ENCODE measurements around the gene DNAAF9.

DNAAF9 gene

DNA sequence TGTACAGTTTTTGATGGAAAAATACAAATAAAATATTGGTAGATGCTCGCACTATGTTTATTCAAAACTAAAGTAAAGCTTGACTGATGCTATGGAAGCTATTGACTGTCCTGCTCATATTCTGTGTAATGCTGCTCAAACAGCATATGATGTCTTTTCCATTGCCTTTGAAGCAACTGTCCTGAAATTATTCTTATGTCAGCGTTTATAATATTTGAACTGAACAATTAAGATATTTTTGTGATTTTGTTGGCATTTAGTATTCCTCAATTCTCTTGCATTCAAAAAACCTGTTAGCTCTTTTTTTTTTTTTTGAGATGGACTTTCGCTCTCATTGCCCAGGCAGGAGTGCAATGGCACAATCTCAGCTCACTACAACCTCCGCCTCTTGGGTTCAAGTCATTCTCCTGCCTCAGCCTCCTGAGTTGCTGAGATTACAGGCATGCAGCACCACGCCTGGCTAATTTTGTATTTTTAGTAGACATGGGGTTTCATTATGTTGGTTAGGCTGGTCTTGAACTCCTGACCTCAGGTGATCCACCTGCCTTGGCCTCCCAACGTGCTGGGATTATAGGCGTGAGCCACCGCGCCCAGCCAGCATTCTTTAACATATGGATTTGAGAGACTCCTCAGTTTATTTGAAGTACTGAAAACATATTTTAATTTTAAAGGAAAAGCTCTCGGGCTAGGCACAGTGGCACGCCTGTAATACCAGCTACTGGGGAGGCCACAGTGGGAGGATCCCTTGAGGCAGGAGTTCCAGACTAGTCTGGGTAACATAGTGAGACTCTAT, 5.3 kb upstream of the DNAAF9 start:
- in situ Hi-C loops (cut with MboI; ENCODE audit: low sequenced_read_pairs): no loop called here

DNA sequence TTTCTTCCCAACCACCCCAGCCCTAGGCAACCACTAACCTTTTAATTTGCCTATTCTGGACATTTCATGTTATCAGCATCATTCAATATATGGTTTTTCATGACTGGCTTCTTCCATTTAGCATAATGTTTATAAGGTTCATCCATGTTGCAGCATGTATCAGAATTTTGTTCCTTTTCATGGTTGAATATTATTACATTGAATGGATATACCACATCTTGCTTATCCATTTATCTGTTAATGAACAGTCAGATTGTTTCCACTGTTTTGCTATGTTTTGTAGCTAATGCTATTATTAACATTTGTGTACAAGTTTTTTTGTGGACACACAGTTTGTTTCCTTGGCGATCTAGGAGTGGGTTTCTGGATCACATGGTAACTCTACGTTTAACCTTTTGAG, 3.0 kb upstream of the DNAAF9 start:
- in situ Hi-C loops (cut with MboI; ENCODE audit: low sequenced_read_pairs): no loop called here

DNA sequence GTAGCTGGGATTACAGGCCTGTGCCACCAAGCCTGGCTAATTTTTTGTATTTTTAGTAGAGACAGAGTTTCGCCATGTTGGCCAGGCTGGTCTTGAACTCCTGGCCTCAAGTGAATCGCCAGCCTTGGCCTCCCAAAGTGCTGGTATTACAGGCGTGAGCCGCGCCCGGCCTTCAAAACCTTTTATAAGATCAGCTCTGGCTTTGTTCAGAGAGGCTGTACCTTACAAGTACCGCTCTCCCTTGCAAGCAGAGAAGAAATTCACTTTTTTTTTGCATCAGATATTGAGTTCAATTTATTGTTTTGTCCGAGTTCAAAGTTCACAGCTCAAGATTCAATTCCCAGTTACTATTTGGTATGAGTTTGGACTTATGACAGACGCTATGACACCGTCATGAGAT, 1.9 kb upstream of the DNAAF9 start:
- in situ Hi-C loops (cut with MboI; ENCODE audit: low sequenced_read_pairs): no loop called here

DNA sequence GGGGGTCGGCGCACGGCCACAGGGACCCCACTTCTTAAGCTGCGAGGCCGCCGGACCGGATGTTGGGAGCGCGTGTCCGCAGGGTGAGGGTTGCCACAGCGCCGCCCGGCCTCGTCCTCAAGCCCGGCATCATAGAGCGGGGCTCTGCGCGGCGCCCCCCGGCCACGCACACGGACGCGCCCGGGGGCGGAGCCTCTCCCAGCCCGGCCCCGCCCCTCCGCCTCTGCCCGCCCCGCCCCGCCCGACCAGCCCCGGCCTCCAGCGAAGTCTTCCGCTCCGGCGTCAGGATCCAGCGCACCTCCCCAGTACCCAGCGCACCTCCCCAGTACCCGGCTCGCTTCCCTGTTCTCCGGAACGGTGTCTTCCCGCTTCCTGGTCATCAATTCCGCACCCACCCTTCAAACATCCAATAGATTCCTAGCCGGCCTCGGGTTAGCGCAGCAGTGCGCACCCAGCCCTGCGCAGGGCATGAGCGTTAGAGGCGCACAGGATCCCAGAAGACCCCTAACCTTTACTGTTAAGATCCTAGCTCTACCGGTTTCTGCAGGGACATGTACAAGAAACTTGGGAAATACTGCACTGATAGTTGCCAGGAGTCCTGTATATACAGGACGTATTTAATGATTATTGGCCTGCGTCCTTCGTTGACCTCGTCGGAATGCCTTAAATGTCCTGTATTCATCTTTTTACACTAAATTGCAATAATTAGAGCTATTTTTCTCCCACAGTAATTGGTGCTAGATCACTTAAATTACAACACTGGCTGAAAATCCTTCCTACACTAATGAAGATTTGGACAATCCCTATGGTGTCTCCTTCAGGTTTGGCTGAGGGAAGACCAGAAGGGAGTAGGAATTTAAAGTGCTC, 535 bp upstream of the DNAAF9 start:
- in situ Hi-C loops (cut with MboI; ENCODE audit: low sequenced_read_pairs): no loop called here

DNA sequence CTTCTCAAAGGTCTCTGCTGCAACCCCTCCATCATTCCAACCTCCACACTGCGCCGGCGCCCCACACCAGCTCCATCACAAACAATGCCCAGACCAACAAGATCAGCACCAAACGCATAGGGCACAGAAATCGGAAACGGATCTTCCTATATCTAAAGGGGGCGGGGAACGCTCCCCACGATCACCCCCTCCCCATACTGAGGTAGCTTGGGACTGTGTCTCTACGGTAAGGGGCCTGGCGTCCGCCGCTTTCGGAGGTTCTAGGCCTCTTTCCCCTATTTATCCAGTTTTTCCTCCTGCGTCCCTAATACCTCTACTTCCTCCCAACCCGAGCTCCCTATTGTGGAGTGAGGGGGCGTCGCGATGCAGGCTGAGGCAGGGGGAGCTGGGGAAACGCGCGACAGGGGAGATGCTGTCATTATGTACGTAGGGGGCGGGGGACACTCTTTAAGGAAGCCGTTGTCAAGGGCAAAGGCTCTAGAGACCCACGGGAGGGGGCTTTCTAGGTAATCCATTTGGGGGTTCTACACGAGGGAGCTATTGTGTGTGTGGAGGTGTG, 909 bp downstream of the DNAAF9 start:
- in situ Hi-C loops (cut with MboI; ENCODE audit: low sequenced_read_pairs): no loop called here

DNA sequence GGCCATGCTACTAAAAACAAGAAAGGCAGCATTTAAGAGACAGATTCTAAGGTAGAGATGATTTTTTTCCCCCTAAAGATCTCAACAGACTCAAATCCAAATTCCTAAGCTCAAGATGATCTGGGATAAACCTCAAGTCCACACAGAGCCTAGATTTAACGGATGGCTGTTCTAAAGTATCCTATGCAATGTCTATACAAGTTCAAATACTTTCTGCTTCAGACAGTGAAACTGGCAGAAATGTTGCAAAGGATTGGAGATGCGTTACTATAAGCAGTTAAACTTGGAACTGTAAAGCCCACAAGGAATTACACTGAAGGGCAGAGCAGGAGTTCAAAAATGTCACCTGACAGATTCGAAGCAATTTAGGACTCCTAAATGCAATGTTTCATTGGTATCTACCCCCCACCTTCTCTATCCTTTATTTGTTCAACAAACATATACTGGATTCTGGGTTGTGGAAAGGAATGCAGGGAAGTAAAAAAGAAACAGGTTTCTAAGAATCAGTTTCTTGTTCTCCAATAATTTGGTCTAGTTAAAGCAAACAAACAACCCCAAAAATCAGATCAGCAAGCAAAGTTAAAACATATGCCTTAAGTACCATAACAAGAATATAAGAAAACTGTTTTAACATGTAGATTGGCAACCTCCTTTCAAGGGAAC, 1.6 kb downstream of the DNAAF9 start:
- in situ Hi-C loops (cut with MboI; ENCODE audit: low sequenced_read_pairs): no loop called here

DNA sequence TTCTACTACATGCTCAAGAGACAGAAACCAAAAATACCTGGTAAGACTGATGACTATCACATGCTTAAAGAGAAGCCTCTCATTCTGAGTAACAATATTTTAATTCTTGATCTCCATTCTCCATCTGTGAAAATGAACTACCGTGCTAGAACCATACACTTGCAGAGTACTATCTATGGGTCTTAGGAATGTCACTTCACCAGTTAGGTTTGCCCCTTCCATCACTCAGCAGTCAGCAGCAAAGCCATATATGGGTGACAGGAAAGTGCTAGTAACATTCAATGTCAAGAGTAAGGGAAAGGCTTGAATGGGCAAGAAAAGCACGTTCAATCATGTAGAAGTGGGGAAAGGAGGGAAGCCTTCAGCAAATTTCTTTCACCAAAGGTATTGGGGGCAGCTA, 2.3 kb downstream of the DNAAF9 start:
- in situ Hi-C loops (cut with MboI; ENCODE audit: low sequenced_read_pairs): no loop called here

DNA sequence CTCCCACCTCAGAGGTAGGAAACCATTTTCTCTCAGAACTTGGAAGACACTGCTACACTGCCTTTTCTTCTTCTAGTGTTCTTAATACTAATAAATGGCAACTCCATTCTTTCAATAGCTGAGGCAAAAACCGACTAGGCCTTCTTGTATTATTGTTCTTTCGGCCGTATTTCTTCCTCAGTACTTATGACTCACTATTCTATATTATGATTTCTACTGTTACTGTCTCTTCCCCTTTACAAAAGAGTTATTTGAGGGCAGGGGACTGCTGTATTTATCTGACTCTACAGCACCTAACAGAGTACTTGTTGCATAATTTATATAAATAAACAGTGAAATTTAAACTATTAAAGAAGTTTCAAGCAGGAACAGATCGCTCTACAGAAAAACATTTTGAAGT, 3.1 kb downstream of the DNAAF9 start:
- in situ Hi-C loops (cut with MboI; ENCODE audit: low sequenced_read_pairs): no loop called here

DNA sequence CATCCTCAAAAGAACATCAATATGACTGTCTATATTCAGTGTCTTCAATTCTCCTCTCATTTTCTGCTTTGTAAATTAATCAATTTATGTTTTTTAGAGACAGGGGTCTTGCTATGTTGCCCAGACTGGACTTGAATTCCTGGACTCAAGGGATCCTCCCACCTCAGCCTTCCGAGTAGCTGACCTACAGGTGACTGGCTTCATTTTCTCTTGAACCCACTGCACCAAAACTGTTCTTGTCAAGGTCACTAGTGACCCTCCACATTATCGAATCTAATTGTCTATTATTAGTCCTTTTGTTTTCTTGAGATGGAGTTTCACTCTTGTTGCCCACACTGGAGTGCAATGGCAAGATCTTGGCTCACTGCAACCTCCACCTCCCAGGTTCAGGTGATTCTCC, 3.7 kb downstream of the DNAAF9 start:
- in situ Hi-C loops (cut with MboI; ENCODE audit: low sequenced_read_pairs): no loop called here

DNA sequence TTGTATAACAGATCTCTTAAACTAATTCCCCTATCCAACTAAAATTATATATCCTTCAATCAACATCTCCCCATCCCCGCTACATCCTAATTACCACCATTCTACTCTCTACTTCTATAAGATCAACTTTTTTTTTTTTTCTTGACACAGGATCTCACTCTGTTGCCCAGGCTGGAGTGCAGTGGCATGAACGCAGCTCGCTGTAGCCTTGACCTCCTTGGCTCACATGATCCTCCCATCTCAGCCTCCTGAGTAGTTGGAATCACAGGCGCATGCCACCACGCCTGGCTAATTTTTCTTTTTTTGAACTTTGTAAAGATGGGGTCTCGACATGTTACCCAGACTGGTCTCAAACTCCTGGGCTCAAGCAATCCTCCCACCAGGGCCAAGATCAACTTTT, 5.0 kb downstream of the DNAAF9 start:
- in situ Hi-C loops (cut with MboI; ENCODE audit: low sequenced_read_pairs): no loop called here

DNA sequence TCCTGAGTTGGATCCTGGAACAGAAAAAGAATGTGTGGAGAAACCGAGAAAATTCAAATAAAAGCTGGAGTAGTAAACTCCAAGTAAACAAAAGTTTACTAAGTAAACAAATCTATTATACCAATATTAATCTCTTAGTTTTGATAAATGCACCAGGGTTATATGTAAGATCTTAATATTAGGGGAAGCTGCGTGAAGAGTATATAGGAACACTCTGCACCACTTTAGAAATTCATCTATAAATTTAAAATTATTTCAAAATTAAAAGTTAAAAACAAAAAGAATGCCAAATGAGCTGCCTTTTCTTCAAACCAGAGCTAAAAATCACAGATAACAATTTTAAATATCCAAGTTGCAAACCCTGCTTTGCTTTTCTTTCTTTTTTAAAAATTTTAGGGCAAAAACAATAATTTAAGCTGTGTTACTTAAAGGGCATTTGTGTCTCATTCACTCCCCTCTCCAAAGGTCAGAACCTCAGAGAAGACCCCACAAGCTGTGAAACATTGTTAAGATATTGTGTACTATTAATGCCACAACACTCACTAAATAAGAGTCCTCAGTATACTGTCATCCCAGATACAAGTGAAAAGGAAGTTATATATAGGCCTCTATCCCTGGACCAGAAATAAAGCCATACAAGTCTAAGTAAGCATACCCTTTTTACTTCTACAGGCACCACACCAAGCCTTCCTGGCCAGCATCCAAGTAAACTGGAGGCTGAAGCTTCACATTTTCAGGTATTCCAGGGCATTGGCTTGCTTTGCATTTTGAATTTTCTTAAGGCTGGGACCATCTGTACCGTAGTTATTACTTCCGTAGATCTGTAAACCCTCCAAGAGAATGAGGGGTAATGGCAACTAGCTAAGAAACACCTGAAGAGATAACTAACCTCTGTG, 7.0 kb downstream of the DNAAF9 start:
- in situ Hi-C loops (cut with MboI; ENCODE audit: low sequenced_read_pairs): no loop called here

DNA sequence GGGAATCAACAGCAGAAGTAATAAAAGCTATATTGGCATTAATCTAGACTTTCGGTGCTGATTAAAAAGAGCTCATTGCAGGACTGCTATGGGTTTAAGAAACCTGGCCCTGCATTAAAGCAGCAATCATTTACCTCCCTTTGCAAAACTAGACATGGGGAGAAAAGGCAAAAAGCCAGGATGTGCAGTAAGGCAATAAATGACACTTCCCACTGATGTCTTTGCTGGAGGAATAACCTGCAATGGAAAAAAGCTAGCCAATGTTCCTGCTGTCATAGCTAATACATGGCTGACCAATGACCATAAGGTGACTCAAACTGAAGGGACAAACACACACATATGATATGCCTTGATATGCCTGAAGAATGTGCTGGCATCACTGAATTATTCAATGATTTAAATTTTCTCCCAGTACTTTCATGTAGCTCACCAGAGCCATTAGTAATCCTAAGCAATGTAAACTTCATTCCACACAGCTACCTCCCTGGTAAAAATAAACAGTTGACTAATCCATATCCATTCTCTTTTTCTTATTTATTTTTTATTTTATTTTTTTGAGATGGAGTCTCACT, 8.7 kb downstream of the DNAAF9 start:
- in situ Hi-C loops (cut with MboI; ENCODE audit: low sequenced_read_pairs): no loop called here

DNA sequence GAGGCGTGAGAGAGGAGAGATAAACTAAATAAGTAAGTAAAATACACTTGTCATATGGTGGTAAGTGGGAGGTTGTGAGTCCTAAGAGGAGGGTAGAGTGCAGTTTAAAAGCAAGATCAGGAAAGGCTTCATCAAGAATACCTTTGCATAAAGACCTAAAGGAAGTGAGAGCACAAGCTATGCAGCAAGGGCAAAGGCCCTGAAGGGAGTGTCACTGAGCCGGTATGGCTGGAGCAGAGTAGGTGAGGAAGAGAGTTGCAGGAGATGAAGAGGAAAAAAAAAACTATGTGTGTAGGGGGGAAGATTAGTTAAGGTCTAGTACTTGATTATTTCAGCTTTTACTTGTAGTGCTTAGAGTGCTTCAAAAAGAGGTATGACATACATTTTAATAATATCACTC, 11.0 kb downstream of the DNAAF9 start:
- in situ Hi-C loops (cut with MboI; ENCODE audit: low sequenced_read_pairs): no loop called here

DNA sequence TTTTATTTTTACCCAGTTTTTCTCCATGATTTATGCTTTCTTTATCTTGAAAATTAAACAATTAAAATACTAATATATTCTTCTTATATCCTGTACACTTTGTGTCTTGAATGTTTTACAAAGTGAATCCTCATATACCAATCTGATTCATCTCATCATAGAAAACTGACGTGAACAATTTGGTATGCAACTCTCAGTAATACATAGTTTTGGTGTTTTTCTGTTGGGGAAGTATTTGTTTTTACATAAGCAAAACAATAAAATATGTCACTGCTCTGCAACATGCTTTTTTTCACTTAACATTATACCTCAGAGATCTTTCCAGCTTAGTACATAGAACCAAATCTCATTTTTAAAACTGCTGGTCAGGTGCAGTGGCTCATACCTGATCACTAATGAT, 14.7 kb downstream of the DNAAF9 start:
- in situ Hi-C loops (cut with MboI; ENCODE audit: low sequenced_read_pairs): no loop called here

DNA sequence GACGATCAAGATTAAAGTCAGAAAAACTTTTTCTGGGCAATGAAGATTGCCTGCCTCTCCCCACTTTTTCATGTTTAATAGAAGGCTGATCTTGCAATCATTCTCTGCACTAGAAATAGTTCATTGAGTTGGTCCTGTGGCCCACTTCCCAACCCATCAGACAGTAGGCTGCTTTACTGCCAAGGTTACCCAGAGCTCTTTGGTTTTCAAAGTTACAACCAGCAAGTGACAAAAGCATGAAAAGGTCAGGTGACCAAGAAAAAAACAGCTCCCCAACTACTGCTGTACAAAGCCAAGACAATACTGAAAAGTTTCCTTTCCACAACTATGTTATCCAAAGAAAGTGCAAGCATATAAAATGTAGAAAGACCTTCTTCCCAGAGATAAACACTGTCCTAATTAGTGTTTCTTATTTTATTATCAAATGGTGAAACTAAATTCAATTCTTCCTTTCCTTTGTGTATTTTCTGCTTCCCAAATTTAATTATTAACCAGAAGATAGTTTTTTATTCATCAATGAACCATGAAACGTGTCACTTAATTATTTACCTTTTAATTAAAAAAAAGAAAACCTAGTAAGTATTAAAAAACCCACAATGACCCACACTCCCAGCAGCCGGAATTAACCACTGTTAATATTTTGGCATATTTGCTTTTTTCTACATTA, 16.6 kb downstream of the DNAAF9 start:
- in situ Hi-C loops (cut with MboI; ENCODE audit: low sequenced_read_pairs): no loop called here

DNA sequence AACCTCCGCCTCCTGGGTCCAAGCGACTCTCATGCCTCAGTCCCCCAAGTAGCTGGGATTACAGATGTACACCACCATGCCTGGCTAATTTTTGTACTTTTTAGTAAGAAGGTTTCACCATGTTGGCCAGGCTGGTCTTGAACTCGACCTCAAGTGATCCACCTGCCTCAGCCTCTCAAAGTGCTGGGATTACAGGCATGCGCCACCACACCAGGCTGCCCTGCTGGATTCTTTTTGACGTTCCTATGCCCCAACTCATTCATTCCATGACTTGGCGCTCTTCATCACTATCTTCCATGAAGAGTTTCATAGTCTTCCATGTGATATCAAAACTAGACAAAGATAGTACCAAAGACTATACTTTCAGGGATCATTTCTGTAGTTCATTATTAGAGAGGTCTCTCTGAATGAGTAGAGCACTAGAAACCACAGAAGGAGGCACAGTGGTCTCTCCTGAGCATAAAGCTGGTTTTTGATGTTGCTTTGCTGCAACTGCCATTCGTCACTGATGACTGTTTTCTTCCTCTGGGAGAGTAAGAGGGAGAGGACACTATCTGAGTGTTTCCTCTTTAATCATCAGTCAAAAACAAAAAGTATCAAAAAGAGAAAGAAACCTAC, 23.5 kb downstream of the DNAAF9 start:
- in situ Hi-C loops (cut with MboI; ENCODE audit: low sequenced_read_pairs): no loop called here

DNA sequence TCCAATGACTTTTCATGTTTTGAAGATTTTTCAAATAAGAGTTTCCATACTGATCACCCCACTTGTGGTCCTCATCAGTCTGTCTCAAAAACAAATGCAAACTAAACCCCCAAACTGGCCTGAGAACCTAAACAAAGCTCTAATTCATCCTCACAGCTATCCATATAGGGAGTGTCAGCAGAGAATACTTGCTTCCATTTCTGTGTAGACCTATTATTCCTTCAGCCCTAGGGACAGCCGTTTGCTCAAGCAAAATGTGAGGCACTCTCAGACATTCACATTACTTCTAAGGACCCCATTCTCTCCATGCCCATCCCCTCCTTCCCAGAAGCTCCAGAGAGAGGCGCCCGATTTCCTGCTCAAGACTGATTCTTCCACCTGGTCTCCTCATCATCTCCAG, 24.6 kb downstream of the DNAAF9 start:
- in situ Hi-C loops (cut with MboI; ENCODE audit: low sequenced_read_pairs): no loop called here

DNA sequence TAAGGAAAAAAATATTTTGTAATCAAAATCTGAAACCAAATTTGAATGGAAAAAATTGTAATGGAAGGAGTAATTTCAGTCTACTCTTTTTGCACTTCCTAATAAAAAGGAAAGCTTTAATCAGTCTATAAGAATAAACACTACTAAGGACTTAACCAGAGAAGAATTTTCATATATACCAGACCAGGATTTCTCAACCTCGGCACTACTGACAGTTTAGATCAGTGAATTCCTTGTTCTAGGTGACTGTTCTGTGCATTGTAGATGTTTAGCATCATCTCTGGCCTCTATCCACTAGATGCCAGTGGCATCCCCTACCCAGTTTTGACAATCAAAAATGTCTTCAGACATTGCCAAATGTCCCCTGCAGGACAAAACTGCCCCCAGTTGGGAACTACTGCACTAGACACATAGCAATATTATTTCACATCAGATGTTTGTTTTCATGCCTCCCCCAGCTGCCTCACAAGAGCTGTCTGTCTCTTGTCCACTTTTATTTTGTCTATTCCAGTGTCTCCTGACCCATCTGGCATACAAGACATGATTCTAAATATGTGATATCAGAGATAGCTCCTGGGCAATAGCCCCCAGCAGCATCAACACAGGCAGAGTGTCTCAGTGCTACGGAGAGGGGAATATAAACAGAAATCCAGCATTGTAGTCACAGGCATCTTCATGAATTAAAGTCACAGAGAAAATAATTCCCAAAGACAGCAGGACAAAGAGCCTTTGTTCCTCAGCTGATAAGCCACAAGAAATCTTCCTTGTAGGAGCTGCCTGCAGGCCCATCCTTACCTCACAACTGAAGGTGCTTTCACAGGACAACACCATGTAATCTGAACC, 27.0 kb downstream of the DNAAF9 start:
- in situ Hi-C loops (cut with MboI; ENCODE audit: low sequenced_read_pairs): no loop called here

Measured in HL-60/S4 (cell line).